ENCODE measurements around the gene SLC1A6.
"Not testable (repeated sequence)": the region's sequence is repeated elsewhere in the genome, so short reads cannot be mapped to it uniquely, and the experiment has no call there.

Gene SLC1A6

DNA sequence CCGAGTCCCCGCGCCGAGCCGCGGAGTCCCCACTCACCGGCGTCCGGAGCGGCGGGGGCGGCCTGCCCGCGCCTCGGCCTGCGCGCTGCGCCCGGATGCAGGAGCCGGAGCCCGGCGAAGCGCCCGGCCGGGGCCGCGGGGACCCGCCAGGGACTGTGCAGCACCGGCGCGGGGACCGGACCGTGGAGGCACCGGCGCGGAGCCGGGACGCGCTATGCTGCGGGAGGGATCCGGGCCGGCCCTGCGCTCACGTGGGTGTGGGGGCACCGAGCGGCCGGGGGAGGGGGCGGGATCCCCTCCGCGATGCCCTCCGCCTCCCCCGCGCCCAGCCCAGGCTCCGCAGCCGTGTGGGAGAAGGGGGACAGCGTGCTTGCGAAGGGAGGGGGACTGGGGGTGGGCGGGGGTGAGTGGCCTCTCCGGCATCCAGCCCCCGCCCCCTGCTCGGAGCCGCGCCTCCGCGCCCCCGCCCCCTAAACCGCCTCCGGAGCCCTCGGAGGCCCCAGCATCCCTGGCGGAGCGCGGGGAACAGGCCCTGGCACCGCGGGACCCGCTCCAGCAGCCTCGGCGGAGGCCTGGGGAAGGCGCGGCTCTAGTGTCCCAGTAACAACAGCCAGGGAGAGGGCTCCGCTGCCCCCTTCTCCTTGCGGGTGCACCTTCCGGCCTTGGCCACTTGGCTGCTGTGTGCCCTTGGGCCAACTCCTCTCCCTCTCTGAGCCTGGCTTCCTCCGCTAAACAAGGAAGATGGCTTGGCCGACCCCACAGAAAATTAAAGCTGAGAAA, at the start of gene SLC1A6:
Gene SLC1A6 (minus strand): TSS at position 389 of the 780 bp plus-strand sequence. CDS start 6,954 bp downstream, outside the sequence.
- DNase-seq = no peak

DNA sequence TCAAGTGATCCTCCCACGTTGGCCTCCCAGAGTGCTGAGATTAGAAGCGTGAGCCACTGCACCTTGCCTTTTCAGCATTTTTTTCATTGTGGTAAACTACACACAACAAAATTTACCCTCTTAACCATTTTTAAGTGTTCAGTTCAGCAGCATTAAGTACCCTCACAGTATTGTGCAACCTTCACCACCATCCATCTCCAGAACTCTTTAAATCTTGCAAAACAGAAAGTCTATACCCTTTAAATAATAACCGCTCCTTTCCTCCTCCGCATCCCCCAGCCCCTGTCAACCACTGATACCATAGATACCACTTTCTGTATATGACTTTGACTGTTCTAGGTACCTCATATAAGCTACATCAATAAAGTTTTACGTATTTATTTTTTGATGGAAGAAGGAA, 48.8 kb upstream of the SLC1A6 start:
- DNase-seq = no peak

DNA sequence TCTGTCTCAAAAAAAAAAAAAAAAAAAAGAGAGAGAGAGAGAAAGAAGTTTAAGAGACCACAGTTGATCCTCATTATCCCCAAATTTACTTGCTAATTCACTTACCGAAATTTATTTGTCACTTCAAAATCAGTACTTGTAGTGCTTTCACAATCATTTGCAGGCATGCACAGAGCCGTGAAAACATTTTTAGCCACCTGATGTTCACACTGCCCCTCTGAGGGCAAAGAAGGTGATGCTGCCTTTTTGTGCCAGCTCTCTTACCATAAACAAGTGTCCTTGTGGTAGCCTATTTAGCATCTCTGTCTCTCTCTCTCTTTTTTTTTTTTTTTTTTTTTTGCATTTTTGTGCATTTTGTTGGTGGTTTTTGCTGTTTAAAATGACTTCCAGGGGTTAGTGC, 45.6 kb upstream of the SLC1A6 start:
- no peak for DNase-seq

DNA sequence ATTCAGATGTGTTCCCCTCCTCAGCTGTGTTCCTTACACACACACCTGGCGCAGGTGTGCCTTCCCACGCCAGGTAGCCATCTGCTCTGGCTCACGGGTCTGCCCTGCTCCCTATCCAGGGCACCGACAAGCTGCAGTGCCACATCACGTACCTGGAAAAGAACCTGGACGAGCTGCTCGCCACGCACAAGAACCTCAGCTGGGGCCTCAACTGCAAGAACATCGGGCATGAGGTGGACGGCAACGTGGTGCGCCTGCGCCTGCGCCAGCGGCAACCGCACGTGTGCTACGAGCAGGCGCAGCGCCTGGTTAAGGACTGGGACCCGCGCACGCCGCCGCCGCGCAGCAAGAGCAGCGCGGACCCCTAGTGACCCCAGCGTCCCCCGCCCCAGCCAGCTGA, 43.1 kb upstream of the SLC1A6 start:
- DNase-seq = no peak

DNA sequence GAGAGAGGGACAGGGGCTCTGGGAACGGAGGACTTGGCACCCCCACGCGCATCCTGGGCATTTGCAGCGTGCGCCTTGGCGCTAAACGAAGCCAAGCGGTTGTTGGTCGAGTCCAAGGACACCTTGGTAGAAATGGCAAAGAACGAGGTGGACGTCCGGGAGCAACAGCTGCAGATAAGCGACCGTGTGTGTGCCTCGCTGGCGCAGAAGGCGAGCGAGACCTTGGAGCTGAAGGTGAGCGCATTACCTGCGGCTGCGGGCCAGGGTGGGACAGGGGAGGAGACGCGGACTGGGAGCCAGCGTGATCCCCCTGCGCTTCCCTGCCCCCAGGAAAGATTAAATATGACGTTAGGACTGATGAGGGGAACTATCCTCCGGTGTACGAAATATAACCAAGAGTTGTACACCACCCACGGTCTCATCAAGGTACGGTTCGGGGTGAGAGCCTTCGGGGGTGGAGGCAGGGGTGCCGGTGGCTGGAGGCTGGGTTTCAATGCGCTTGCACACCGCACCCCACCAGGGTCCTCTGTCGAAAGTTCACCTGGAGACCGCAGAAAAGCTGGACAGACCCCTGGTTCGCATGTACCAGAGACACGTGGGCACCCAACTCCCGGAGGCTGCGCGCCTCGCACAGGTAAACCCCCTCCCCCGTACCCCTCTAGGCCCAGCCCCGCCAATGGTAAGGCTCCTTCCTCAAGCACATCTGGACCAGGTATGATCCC, 41.8 kb upstream of the SLC1A6 start:
- DNase-seq = no peak

DNA sequence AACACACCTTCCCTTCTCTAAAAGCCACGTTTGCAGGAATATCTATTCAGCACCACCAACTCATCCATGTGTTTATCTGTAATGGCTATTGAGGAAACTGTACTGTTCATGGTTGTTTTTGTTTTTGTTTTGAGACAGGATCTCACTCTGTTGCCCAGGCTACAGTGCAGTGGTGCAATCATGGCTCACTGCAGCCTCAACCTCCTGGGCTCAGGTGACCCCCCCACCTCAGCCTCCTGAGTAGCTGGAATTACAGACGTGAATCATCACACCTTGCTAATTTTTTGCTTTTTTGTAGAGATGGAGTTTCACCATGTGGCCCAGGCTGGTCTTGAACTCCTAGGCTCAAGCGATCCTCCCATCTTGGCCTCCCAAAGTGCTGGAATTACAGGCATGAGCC, 39.2 kb upstream of the SLC1A6 start:
- not testable (repeated sequence) for DNase-seq

DNA sequence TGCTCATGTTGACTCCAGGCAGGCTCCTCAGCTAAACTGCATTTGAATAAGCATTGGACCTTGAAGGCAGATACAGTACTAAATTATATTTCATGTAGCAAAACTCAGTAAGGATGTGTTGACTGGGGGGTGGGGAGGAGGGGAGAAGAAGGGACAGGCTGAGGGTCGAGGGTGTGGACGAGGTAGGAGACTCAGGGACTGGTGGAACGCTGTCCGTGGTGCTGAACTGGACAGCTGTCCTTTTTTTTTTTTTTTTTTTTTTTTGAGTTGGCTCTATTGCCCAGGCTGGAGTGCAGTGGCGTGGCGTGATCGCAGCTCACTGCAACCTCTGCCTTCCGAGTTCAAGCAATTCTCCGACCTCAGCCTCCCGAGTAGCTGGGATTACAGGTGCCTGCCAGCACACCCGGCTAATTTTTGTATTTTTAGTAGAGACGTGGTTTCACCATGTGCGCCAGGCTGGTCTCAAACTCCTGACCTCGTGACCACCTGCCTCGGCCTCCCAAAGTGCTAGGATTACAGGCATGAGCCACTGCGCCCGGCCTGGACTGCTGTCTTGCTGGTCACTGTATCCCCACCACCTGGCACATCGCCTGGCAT, 36.4 kb upstream of the SLC1A6 start:
- no peak for DNase-seq

DNA sequence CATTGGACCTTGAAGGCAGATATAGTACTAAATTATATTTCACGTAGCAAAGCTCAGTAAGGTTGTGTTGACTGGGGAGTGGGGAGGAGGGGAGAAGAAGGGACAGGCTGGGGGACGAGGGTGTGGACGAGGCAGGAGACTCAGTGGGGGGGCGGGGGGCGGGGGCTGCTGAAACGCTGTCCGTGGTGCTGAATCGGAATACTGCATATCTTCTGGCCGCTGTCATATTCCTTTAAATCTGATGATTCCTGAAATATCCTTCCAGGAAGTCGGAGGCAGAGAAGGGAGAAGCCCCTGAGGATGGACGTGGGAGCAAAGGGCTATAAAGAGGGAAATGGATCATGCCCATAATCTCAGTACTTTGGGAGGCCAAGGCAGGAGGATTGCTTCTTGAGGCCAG, 34.9 kb upstream of the SLC1A6 start:
- DNase-seq = no peak

DNA sequence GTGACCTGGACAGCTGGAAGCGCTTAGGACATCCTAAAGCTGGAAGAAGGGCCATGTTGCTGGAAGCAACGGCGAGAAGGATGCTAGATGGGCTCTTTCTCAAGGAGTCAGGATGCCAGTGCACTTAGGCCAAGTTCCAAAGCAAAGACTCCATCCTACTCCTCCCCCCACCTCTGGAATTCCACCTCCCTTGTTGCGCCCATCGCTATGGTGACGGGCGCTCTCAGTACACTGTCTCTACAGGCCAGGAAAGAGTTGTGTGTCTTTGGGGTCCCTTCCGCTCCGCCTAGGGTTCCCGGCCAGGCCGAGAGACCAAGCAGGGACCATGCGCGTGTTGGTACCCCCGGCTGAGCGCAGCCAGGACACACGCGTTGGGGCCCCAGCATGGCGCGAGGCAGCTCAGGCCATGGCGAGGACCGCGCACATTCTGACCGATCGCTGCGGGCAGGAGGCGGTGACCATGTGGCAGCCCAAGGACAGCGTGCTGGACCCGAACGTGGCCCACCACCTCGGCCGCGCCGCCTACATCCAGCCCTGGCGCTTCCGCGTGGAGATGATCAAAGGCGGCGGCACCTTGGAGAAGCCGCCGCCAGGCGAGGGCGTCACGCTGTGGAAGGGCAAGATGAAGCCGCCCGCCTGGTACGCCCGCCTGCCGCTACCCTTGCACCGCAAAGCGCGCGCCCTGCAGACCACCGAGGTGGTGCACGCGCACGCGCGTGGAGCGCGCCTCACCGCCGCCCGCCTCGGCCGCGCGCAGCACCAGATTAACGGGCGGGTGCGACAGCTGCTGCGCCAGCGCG, 31.0 kb upstream of the SLC1A6 start:
- no peak for DNase-seq

DNA sequence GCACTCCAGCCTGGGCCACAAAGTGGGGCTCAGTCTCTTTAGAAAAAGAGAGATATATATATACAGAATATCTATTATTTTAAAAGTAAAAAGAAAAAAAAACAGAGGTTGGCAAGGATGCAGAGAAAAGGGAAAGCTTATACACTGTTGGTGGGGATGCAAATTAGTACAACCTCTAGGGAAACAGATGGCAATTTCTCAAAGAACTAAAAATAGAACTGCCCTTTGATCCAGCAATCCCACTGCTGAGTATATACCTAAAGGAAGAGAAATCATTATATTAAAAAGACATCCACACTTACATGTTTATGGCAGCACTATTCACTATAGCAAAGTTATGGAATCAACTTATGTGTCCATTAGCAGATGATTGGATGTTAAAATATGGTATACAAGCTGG, 28.6 kb upstream of the SLC1A6 start:
- DNase-seq = no peak

DNA sequence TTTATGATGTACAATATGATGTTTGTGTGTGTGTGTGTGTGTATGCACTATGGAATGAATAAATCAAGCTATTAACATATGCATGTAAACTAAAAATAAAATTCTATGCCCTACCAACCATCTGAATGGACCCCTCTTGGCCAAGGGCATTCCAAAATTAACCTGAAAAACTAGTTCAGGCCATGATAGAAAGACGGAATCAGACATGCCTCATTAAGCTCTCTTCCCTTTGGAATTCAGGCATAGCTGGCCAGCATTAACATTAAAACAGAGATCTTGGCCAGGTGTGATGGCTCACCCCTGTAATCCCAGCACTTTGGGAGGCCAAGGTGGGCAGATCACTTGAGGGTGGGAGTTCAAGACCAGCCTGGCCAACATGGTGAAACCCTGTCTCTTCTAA, 18.3 kb upstream of the SLC1A6 start:
- DNase-seq = no peak

DNA sequence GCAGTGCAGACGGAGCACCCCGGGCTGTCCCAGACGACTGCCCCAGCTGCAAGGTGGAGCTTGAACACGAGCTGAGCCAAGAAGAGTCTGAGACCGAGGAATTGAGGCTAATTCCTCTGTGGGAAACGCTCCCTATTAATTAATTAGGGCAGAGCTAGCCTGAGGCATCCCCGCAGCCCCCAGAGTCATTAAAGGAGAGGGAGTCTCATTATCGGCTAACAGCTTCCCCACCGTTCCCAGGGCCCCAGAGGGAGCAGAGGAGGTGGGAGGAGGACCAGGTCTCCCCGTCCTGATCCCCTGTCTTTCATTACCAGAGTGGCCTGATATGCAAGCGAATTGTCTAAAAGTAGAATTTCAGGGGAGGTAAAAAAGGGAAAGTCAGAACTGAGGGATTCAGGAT, 13.1 kb upstream of the SLC1A6 start:
- DNase-seq = no peak

DNA sequence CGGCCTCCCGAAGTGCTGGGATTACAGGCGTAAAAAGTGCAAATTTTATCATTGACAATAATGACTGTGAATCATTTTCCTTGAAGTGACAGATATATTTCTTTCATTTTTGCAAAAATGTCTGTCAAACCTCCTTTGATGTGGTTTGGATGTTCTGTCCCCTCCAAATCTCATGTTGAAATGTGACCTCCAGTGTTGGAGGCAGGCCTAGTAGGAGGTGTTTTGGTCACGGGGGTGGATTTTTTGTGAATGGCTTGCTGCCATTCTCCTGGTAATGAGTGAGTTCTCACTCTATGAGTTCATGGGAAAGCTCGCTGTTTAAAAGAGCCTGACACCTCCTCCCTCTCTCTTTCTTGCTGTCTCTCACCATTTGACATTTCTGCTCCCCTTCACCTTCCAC, 5.5 kb upstream of the SLC1A6 start:
- no peak for DNase-seq

DNA sequence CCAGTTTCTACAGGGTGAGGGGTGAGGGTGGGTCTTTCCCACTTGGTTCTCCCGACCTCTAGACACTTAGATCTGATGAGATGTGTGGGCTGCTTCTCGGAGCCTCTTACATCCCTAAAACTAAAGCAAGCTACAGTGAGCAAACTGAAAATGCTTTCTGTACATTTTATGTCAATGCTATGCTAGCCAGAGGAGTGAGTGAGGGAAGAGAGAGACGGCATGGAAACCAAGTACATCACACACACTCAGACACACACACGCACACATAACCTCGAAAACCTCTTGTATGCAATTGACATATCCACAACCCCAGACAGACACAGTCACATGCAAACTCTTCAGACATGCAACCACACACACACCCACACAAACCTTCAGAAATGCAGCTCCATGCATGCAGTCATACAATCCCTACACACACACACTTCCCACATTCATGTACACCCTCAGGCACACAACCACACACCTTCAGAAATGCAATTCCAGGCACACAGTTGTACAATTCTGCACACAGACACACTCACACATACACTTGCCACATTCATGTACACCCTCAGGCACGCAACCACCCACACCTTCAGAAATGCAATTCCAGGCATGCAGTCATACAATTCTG, 1.4 kb downstream of the SLC1A6 start:
- no peak for DNase-seq

DNA sequence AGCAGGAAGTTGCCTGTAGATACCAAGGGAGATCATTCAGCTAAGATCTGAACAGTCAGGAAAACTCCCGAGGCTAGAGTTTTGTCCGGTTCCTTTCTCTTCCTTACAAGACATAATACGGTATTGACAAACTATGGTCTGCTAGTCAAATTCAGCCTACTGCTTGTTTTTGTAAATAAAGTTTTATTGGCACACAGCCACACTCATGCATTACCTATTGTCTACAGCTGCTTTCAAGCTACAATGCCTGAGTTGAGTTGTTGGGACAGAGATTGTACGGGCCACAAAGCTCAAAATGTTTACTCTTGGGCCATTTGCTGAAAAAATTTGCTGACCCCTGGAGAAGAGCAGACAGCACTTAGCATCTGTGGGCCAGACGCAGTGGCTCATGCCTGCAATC, 2.5 kb downstream of the SLC1A6 start:
- DNase-seq = no peak

DNA sequence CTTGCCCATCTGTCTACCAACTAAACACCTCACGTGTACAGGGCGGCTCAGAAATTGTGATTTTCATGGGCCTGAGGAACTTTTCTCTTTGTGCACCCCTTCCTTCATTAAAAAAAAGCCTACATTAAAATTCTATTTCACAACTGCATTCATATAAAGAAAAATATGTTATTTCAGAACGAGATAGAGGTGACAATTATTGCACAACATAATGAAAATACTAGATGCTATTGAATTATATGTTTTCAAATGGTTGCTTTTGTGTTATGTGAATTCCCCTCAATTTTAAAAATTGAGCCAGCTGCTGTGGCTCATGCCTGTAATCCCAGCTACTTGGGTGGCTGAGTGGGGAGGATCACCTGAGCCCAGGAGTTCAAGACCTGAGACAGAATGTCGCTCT, 5.2 kb downstream of the SLC1A6 start:
- no peak for DNase-seq

DNA sequence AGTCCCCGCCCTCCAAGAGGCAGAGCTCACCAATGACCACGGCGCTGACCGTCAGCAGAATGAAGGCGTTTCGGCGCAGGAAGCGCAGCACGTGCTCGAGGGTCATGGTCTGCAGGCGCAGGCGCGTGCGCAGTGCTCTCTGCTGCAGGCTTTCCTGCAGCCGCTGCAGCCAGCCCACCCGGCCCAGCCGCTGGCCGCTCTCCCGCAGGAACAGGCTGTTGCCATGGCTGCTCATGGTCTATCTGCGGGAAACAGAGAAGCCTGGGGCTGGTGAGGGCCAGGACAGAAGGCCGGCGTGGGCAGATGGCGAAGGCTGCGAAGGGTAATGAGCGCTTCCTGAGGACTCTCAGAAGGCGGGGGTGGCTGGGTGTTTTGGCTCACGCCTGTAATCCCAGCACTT, 7.0 kb downstream of the SLC1A6 start:
- no peak for DNase-seq

DNA sequence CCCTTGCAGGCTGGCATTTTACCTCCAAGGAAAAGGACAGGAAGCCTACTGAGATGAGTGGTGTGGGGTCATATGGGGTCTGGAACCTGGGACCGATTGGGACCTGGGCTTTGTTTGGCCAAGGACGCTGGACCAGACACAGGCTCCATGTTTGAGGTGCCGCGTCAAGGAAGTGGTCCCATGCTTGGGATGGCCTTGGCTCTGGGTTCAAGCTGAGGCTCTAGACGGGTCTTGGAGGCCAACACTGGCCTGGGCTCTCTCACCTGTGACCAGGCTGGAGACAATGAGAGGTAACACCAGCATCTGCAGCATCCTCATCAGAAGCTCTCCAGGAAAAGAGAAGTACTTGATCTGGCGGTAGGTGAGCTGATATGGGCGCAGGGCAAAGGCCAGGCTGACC, 8.2 kb downstream of the SLC1A6 start:
- no peak for DNase-seq

DNA sequence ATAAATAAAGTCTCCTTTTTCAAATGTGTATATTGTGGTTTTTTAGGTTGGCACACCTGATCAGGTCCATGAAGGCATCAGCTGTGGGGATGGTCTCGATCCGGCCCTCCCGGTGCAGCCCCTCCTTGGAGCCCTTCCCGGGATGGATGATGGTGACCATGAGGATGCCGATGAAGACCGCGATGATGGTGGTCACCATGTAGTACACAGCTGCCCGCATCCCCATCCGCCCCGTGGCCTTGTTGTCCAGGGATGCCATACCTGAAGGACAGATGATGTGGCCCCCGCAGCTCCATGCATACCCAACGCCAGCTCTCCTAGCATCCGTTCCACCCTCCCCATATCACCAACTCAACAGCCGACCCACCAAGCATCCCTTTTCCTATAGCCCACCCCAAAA, 11.4 kb downstream of the SLC1A6 start:
- DNase-seq = no peak

DNA sequence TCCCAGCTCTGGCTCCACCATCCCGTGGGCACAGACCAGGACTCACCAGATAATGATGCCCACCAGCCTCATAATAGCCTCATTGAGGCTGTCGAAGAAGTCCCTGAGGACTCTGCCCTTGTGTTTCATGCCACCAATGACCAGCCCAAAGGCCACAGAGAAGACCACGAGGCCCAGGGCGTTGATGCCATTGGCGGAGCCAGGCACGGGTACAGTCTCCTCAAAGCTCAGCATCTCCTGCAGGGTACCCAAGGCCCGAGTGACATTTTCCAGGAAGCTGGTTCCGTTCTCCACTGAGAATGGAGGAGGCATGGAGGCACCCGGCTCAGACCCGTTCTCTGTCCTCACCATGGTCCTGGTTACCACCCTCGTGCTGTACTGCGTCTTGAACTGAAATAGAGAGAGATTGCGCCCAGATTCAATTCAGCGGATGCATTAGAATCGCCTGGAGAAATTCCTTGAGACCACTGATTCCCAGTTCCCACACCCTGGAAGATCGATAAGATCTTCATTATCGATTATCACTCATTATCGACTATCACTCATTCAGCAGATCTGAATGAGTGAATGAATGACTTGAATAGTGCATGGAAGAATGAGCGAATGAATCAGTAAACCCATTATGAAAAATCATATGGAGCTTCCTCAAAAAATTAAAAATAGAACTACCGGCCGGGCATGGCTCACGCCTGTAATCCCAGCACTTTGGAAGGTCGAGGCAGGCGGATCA, 17.5 kb downstream of the SLC1A6 start:
- DNase-seq = no peak

DNA sequence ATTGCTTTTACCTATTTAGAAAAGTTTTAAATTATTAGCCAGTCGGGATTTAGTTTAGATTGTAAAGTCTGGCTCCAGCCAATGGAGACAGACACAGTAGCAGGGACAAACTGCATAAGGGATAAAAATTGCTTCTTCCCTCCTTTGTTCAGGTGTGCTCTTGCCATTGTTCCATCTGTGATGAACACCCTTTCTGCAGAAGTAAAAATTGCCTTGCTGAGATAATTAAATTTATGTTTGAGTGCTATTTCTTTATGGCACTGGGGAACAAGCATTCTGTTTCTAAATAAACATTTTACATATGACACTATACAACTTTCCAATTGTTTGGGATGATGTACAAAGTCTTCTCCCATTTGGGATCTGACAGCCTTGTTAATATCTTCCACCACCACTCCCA, 20.4 kb downstream of the SLC1A6 start:
- DNase-seq = no peak

DNA sequence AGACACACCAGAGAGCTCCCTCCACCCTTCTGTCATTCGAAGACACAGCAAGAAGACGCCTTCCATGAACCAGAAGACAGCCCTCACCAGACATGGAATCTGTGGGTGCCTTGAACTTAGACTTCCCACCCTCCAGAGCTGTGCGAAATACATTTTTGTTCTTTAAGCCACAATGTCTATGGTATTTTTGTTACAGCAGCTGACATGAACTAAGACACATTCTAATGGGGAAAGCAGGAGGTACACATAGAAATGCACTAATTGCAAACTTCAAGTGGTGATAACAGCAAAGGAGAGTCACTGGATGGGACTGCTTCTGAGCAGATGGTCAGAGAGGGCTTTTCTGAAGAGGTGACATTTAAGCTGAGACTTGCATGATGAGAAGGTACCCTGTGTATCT, 22.2 kb downstream of the SLC1A6 start:
- DNase-seq = no peak

Data from CD4-positive, alpha-beta T cell treated with Interleukin-12 subunit alpha and Interleukin-12 subunit beta, for 1 hour (primary cell).